Lower lobe of right lung (tissue), 2 donors: Measurements from ENCODE around the gene ACOT11. TPM values are rescaled to one million over a fixed set of nuclear protein-coding genes. Genes with fewer than 3 reads are reported as not detected.

Experiments
- ATAC-seq, 2 donors: fragments of 200-7000 bp; cut with Tn5 transposase; one replicate each; pipeline ENCODE4 v1.9.1; 2020 to 2022; ENCODE audit warnings: mild to moderate bottlenecking in 2 of 2, moderate library complexity in 2 of 2
- DNase-seq: peaks from one replicate; pipeline ENCODE4 v3.0.0-alpha.2; 2020
- H3K27ac ChIP-seq: fragments of 200-600 bp; one replicate; pipeline ENCODE4 v1.8.0; 2022
- H3K27me3 ChIP-seq: fragments of 200-600 bp; one replicate; pipeline ENCODE4 v1.8.0; 2022; ENCODE audit warnings: low read depth
- H3K36me3 ChIP-seq: fragments of 200-600 bp; one replicate; pipeline ENCODE4 v1.8.0; 2022; ENCODE audit warnings: mild to moderate bottlenecking
- H3K4me1 ChIP-seq: fragments of 200-600 bp; one replicate; pipeline ENCODE4 v1.8.0; 2022
- H3K4me3 ChIP-seq: fragments of 200-600 bp; one replicate; pipeline ENCODE4 v1.8.0; 2022; ENCODE audit warnings: mild to moderate bottlenecking
- H3K9me3 ChIP-seq: fragments of 200-600 bp; one replicate; pipeline ENCODE4 v1.8.0; 2022
- intact Hi-C: fragments of 100-400 bp; cut with DNase I; formaldehyde crosslinking; loops from one replicate; pipeline ENCODE4 v1.11.0; 2022
- total RNA-seq: library from RNA; stranded (reverse); fragmentation: NEBNext Ultra II Directional; extraction: Animal tissue kit (Norgen Biotek cat#: 25700); gene quantifications from one replicate; pipeline ENCODE4 v1.2.1, GENCODE V29; 2021
- TF ChIP-seq, protein P1 (sequence below): fragments of 200-600 bp; IDR thresholded peaks from one replicate; pipeline ENCODE4 v1.8.0; 2022; ENCODE audit warnings: antibody characterized with exemption, mild to moderate bottlenecking
- donor health status: DM: no; HTN: yes; CAD: no; lungs with severe emphysema.

ACOT11 gene
- total RNA-seq, 1 donor from 2014 or later = 5.0 TPM

GRCh38 chr1:54601730-54602129 is 53.7 kb downstream of the ACOT11 start:
- intact Hi-C loops = no loop called here
- no peaks in the 10 kb centered on the region for H3K4me1 ChIP-seq
- no peak overlapping the region for H3K27ac ChIP-seq
- no peaks in the 10 kb centered on the region for H3K27me3 ChIP-seq
- no peaks in the 10 kb centered on the region for H3K9me3 ChIP-seq
- no peak for DNase-seq
- ATAC-seq = no peak
- no peak overlapping the region for H3K4me3 ChIP-seq
- H3K36me3 ChIP-seq = no peaks in the 10 kb centered on the region
- TF ChIP-seq, protein P1, sequence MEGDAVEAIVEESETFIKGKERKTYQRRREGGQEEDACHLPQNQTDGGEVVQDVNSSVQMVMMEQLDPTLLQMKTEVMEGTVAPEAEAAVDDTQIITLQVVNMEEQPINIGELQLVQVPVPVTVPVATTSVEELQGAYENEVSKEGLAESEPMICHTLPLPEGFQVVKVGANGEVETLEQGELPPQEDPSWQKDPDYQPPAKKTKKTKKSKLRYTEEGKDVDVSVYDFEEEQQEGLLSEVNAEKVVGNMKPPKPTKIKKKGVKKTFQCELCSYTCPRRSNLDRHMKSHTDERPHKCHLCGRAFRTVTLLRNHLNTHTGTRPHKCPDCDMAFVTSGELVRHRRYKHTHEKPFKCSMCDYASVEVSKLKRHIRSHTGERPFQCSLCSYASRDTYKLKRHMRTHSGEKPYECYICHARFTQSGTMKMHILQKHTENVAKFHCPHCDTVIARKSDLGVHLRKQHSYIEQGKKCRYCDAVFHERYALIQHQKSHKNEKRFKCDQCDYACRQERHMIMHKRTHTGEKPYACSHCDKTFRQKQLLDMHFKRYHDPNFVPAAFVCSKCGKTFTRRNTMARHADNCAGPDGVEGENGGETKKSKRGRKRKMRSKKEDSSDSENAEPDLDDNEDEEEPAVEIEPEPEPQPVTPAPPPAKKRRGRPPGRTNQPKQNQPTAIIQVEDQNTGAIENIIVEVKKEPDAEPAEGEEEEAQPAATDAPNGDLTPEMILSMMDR = no peak

GRCh38 chr1:54602554-54602953 is 54.5 kb downstream of the ACOT11 start:
- intact Hi-C loops = no loop called here
- Histone ChIP-seq H3K9me3 (no peaks in the 10 kb centered on the region), H3K36me3 (no peaks in the 10 kb centered on the region), H3K27me3 (no peaks in the 10 kb centered on the region), H3K27ac (no peak overlapping the region), H3K4me1 (no peaks in the 10 kb centered on the region), H3K4me3 (no peak overlapping the region)
- ATAC-seq (no peak), DNase-seq (no peak)
- TF ChIP-seq, protein P1 = no peak

- no peak for DNase-seq
- no peak overlapping the region for H3K4me3 ChIP-seq
These were observed 55.2 kb downstream of the ACOT11 start for GRCh38 chr1:54603241-54603640.

GRCh38 chr1:54604051-54604450 is 56.0 kb downstream of the ACOT11 start:
- intact Hi-C loops = no loop called here
- no peaks in the 10 kb centered on the region for H3K27me3 ChIP-seq
- no peaks in the 10 kb centered on the region for H3K9me3 ChIP-seq
- H3K4me1 ChIP-seq = no peaks in the 10 kb centered on the region
- ATAC-seq = no peak
- TF ChIP-seq, protein P1 = no peak
- H3K4me3 ChIP-seq = no peak overlapping the region
- DNase-seq = no peak
- no peak overlapping the region for H3K27ac ChIP-seq
- H3K36me3 ChIP-seq = no peaks in the 10 kb centered on the region

More at GRCh38 chr1:54603241-54603640, 55.2 kb downstream of the ACOT11 start:
- H3K4me1 ChIP-seq = no peaks in the 10 kb centered on the region
- TF ChIP-seq, protein P1 = no peak
- H3K27ac ChIP-seq = no peak overlapping the region
- H3K27me3 ChIP-seq = no peaks in the 10 kb centered on the region
- no peaks in the 10 kb centered on the region for H3K9me3 ChIP-seq
- no peaks in the 10 kb centered on the region for H3K36me3 ChIP-seq
- intact Hi-C loops = no loop called here
- no peak for ATAC-seq

GRCh38 chr1:54604572-54605370 is 56.7 kb downstream of the ACOT11 start:
- intact Hi-C loops = no loop called here
- Histone ChIP-seq H3K27ac (no peak overlapping the region), H3K4me3 (no peak overlapping the region), H3K4me1 (no peaks in the 10 kb centered on the region), H3K36me3 (no peaks in the 10 kb centered on the region), H3K27me3 (no peaks in the 10 kb centered on the region), H3K9me3 (no peaks in the 10 kb centered on the region)
- DNase-seq = no peak
- TF ChIP-seq, protein P1 = no peak
- no peak for ATAC-seq
